GM03348 (cell line): ENCODE data around the gene C1QTNF1.
A peak's percentile ranks its signal among the peaks of the same experiment; 100 is the strongest.

Experiments
- DNase-seq: peaks from one replicate; pipeline ENCODE4 v3.0.0; 2012; ENCODE audit warnings: low spot score

The C1QTNF1 gene

DNA sequence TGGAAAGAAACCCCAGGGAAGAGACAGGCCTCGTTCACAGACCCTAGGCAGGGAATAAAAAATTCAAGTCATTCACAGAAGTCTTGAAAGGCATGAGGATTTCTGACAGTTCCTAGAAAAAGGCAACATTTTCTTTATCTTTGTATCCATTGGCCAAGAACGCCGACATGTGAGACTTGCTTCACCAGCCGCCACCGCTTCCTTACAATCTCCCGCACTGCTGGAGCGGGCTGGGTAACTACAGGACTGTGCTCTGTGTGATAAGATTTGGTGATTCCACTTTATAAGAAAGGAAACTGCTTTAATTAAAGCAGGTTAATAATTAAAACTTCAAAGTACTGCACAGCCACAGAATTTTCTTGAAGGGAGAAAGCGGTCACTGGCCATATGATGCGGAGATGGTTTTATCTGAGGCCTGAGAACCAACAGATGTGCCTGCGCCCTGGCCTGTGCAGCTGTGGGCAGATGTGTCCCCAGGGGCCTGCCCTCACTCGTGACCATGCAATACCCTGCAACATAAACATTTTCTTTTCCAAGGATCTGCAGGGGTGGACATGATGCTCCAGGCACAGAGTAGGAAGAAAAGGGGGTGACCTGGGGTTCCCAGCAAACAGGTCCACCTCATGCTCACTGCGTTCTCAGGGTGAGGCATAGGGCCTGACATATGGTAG lies 31.3 kb upstream of the C1QTNF1 start:
- no peak for DNase-seq

DNA sequence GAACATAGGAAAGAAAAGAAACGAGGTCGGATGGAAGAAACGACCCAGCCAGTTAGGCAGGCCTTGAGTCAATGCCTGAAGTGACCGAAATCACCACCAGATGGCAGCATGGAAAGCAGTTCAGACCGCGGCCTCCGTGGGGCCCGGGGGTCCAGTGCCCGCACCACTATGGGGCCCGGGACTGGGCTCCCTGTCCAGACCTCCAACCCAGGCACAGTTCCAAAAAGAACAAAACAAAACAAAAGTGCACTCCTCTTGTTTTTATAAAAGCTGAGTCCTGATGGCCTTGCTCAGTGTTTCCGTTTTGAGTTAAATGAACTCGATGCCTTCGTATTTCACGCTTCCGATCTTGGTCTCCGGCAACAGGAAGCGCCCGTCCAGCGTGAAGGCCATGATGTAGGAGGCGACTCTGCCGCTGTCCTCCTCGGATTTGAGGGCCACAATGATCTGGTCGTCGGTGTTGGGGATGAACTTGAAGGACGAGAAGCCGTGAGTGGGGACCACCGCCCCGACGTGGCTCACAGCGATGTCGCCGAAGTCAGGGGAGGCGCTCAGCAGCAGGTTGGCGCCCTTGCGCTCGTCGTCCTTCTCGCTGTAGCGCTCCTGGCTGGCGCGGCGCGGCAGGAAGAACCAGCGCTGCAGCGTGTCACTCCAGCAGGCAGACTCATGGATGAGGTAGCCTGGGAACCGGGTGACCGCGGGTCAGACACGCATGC lies 30.6 kb upstream of the C1QTNF1 start:
- DNase-seq: peak; percentile 76

DNA sequence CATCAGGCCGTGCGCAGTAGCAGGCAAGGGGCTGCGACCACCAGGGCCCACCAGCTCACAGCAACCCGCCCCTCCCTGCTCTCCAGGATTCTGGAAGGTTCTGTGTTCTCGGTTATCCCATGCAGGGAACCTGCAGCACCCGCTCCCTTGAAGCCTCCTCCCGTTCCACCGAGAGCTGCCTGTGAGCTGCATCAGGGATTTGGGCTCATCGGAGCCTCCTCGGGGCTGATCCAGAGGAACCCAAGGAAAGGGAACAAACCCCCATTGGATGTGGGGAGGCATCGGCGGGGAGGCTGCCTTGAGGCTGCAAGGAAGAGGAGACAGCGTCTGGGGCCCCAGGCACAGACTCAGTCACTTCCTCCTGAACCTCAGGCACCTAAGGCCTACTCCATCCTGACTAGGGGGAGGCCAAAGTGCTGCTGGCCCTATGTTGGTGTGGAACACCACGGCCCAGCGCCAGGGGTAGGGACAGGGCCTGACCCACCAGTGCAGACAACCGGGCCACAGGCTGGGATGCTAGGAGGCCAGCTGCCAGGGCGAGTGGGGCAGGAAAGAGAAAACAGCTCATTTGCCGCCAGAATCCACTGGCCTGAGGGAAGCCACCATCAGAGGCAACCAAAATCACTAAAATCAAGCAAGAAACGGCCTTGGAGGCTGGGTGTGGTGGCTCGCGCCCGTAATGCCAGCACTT lies 29.8 kb upstream of the C1QTNF1 start:
- DNase-seq: no peak

DNA sequence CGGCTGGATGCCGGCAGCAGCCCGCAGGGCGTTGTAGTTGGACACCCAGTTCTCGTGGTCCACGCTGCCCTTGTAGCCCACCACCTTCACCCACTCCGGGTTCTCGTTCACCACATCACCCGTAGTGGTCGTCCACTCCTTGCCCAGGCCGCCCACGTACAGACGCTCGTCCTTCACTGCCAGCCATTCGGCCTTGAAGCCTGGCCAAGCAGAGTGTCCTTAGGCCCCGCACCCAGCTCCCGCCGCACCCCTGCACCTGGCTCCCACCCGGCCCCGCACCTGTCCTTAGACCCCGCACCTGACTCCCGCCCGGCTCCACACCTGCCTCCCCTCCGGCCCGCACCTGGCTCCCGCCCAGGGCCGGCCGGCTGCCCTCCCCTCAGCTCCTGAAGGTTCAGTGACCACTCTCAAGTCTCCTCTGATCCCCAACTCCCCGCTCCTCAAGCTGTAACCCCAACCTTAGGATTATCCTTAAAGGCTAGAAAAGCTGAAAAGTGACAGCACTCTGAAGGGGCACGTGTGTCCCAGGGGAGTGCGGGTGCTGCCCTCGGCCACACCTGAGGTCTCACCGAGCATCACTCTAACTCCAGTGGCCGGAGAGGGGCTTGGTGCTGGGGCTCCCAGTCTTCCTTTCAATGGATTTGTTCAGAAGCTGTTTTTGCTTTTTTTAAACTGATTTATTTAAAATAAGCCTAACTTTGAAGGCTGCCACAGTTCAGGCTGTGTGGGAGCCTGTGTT lies 28.8 kb upstream of the C1QTNF1 start:
- no peak for DNase-seq

DNA sequence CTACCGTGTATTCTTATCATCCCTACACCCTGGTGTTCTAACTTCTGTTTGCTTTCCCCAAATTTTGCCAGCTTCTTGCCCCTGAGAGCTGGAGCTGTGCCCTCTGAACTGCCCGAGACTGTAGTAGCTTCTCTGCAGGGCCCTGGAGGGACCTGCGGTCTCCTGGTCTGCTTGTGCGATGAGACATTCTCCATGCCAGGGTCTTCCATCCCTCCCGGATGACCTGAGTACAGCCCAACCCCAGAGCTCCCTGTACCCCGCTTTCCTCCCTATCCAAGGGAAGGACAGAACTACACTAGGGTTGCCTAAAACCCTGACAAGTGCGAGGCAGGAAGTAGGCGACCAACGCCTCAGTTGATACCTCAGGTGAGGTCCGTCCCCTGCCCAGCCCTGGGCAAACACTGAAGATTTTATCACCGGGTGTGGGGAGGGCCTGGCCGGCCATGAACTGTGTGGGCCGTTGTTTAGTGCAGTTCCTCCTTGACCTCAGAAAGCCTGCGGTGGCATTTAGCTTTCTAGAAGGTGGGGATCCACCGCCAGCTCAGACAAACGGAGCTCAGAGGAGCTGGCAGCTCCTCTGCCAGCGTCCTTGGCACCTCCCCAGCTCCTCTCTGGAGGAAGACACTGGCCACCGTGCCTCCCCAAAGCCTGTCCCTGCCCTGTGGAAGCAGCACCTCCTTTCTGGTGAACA lies 28.1 kb upstream of the C1QTNF1 start:
- DNase-seq: no peak

DNA sequence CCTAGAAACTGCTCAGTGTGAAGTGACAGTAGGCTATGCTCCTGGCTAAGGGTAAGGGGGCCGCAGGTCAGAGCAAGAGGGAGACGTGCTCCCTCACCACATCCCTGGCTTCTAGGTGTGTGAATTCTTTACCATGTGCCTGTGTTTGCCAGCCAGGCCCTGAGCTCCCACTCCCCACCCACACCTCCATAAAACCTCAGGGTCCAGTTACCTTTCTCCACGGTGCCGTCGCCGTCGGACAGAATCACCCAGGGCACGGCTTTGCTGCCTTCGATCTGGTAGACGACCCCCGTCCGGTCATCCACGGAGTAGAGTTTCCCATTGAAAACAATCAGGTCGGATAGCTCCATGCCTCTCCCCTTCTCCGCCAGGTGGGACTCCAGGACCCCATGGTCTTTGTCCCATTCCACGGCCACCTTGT lies 27.2 kb upstream of the C1QTNF1 start:
- DNase-seq: no peak

DNA sequence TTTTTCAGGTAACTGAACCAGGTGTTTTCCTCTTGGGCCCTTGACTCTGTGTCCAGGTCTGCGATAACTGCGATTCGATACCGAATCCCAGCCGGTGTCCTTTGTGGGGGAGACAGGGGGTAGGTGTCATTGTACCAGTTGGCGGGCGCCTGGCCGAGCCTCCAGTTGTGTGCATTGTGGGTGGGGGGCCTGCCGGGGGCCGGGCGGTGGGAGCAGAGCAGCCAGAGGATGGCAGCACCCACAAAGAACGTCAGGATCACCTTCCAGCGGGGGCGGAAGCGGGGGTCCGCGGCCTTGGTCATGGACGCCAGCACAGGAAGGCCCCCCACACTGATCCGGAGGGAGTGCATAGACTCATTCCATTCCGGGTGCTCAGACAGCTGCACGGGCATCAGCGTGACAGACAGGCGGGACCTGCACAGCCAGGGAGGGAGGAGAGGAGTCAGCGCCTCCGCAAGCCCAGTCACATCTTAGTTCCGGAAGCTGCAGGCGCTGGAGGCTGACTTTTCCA lies 26.7 kb upstream of the C1QTNF1 start:
- DNase-seq: no peak

DNA sequence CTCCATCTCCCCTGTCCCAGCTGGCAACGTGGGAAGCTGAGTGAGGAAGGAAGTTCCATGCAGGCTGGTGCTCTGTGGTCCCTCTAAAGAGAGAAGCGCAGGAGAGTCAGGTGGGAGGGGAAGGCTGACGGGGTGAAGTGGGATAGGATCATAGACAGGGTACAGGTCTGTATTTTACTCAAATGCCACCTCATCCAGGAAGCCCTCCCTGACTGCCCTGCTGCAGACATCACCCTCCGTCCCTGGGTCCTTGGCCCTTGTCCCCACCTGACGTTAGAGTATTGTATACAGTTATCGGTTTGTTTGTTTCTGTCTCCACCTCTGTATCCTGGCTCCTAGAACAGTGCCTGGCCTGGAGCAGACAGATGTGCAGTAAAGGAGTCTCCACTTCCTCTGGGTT lies 26.1 kb upstream of the C1QTNF1 start:
- DNase-seq: no peak

DNA sequence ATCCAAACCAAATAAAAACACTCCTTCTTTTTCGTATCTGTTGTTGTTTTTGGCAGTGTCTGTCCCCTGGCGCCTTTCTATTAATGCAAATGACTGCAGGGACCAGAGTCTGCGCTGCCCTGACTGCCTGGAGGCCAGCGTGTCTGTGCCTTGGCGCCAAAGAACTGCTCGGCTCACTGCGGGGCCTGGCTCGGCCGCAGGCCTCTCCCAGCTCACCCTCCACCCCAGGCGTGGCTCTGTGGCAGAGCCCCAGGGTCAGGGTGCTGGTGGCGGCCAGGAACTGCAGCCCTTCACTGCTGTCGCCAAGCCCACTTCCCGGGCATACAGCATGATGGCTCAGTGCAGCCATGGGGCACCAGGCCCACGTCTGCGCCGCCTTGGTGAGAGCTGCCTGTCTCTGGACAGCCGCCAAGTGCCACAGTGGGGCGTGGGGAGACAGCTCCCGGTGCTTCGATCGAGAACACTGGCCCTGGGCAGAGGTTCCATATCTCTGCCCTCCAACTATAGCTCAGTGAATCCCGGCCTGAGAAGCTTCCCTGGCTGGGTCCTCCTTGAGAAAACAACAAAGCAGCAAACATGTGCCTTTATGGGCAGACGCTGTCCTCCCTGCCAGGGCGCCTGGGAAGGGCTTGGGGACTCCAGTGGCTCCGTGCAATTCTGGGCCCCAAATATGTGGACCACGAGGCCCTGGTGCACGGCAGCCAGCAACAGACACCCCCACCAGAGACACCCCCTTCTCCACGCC lies 25.5 kb upstream of the C1QTNF1 start:
- no peak for DNase-seq

DNA sequence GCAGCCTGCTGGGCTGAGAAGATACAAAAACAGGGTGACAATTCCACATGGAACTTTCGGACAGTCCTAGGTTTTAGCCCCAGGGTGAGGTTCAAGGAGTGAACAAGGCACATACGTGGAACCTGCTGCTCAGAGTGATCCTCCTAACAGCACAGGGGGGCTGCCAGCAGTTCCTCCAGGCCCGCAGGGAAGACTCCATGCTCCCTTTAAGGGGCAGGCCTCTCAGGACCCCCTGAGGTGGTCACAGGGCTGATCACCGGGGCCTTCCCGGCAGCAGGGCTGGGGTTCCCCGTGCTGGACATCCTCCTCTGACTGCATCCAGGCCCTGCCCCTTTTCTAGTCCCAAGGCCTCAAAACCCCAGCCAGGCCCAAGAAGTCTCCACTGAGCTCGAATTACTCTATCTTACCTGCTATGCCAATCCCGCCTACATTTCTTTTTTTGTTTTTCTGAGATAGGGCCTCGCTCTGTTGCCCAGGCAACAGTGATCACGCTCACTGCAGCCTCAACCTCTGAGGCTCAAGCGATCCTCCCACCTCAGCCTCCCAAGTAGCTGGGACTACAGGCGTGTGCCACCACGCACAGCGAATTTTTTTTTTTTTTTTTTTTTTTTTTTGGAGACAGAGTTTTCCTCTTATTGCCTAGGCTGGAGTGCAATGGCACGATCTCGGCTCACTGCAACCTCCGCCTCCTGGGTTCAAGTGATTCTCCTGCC lies 24.8 kb upstream of the C1QTNF1 start:
- DNase-seq: no peak

DNA sequence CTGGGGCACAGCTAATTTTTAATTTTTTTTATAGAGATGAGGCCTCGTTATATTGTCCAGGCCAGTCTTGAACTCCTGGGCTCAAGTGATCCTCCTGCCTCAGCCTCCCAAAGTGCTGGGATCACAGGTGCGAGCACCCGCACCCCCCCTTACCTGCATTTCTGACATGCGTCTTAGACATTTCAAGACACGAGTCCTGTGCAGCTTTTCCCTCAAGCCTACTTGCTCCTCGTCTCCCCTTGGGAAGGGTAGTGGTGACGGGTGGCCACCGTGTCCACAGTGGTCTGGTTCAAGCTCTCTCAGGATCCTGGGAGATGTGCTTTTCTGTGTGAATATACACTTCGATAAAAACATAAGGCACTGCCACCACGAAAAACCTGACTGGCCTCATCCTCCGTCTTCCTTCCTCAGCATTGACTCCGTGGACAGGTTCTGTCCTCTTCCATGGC lies 24.0 kb upstream of the C1QTNF1 start:
- DNase-seq: no peak

DNA sequence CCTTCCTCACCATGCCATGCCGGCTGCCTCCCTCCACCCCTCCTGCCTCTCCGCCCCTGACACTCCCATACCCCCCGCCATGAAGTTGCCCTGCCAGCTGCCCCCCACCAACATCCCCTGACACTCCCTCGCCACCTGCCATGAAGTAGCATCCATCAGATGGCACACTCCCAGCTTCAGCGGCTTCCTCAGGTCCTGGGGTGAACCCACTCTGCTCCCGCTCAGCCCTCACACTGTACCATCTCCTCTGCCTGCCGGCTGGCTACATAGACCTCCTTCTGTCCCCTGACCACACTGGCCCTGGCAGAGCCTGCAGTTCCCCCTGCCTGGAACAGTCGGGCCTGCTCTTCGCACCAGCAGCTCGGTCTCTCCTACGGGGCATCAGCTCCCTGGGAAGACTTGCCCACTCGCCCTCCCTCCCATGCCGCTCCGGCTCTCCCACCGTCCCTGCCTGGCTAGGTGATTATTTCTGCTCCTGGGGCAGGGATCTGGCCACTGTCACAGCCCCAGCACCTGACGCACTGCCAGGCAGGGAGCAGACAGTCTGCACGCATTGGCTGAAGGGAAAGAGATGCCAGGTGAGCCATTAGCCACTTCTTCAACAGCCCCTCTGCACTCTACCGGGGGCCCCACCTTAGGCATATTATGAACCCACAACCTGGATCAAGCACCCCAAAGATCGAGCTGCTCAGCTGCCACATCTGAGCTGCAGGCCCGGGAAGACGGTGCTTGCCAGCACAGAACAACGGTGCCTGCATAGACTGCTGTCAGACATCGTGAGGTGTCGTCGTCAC lies 23.4 kb upstream of the C1QTNF1 start:
- no peak for DNase-seq

DNA sequence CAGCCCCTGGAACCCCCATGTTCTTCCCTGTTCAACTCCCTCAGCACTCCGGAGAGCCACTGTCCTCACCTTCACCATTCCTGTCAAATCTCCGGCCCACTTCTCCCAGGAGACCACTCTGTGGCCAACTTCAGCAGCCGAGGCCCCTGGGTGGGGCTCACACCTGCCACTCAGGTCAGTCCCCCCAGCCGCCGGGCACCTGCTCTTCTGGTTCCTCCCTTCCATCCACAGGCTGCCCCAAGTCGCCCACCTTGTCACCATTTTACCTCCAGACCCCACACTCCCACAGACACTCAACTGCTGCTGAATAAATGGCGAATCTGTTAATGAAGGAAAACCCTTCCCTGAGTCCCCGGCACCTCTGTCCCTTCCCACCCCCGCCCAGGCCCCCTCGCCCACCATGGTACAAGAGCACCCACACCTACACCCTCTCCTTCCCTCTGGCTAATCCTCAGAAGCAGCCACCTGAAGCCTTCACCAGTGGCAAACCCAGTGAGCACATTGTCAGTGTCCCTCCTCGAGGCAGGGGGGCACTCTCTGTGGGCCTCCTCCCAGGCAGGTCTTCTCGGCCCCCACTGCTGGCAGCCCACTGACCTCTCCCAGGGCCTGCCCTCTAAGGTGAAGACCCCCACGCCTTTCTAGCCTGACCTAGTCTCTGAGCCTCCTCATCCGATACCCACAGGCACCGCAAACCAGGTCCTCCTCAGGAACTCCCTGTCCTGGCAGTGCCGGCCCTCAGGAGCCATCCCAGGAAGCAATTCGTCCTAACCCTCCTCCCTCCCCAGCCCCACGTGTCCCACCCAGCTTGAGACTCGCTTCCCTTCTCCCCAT lies 22.6 kb upstream of the C1QTNF1 start:
- no peak for DNase-seq

DNA sequence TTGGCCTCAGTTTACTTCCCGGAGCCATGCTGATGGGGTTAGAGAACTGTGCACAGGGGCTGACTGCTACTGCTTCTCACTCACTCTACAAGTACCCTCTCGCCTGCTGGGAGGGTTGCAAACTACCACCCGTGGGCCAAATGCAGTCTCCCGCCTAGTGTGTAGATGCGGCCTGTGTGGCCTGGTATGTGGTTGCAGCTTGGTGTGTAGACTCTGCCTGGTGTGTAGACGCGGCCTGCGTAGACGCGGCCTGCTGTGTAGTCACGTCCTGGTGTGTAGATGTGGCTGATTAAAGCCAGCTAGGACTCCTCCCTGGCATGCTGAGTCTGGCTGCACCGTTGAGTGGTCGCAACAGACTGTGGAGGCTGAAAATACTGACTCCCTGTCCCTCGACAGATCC lies 21.7 kb upstream of the C1QTNF1 start:
- DNase-seq: no peak

DNA sequence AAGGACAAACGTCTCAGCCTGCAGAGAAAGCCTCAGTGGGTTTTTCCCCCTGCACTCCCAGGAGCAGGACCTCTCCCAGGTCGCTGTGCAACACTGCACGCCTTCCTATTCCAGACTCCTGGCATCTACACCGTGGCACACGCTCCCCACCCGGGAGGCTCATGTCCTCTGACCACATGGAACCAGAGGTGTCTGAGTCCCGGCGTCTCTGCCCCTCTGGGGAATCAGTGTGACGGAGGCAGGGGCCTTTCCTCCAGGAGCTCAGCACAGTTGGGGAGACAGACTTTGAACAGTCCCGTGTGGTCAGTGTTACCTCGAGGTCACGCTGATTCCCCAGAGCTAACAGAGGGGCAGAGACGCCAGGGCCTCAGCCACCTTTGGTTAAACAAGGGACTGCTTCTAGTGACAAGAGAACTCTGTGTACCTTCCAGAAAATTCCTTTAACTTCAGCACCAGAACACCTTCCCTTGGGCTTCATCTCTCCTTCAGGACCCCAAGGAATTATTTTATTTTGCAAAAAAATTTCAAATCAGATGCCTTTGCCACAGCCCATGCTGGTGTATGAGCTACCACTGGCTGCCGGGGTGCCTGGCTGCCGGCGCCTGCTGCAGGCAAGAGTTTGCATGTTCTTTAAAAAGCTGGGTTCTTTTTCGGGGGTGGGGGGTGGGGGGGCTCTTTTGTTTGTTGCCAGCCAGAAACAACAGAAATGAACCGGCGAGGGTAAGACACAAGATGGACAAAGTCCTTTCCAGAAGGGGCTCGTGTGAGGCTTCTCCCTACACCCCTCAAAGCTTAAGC lies 21.0 kb upstream of the C1QTNF1 start:
- DNase-seq: no peak

DNA sequence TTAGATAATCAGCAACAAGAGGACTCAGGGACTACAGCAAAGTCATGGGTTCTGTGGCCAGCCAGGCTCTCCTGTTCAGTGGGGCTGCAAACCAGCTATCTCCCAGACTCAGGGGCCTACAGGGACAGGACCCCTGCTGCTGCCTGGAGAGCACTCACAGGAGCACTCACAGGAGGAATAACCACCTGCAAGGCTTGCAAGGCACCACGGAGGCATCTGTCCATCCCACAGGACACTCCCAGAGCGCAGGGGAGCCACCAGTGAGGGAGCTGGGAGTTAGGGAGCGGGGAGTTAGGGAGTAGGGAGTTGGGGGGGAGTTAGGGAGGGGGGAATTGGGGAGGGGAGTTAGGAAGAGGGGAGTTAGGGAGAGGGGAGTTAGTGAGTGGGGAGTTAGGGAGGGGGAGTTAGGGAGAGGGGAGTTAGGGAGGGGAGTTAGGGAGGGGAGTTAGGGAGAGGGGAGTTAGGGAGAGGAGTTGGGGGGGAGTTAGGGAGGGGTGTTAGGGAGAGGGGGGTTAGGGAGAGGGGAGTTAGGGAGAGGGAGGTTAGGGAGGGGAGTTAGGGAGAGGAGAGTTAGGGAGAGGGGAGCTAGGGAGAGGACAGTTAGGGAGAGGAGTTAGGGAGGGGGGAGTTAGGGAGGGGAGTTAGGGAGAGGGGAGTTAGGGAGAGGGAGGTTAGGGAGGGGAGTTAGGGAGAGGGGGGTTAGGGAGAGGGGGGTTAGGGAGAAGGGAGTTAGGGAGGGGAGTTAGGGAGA lies 20.1 kb upstream of the C1QTNF1 start:
- DNase-seq: no peak
